Activated CD4-positive, CD25-positive, alpha-beta regulatory T cell (primary cell): Measurements from ENCODE around the gene DEXI.
"Not testable (repeated sequence)": the region's sequence is repeated elsewhere in the genome, so short reads cannot be mapped to it uniquely, and the experiment has no call there.

Source experiments
- DNase-seq, 4 experiments: peaks; one replicate each; lab custom pipeline; 2025; lab: John Stamatoyannopoulos, UW

Gene DEXI

DNA sequence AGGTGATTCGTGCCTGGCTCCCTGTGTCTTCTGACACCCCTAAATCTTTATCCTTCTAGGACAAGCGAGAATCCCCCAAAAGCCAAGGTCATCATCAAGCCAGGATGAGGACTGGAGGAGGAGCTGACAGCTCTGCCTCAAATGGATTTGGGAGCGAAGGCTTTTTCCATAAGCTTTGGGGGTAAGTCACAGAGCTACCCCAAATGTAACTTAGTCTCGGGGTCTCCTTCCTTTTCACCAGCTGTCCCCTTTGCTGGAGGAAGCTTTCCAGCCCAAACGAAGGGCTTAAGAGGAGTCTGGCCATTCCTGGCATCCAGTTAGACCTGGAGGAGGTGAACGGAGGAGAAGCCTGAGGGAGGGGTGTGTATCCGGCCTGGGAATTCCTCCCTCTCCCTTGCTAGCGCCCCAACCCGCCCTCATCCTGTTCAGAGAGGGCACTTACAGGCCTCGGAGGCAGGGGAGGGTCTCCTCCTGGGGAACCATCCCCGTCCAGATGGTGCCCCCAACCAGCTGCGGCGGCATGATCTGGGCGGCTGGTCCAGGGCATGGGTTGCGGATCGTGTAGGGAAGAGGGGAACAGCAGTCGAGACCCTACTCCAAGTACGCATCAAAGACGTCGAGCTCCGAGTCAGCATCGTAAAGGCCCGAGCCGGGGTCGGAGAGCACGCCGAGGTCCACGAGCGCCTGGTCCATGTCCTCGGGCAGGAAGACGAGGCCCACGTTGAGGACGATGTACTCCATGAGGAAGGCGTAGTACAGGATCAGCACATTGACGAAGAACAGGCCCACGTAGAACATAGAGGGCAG is 938 bp downstream of the DEXI start:
- no peak for DNase-seq

DNA sequence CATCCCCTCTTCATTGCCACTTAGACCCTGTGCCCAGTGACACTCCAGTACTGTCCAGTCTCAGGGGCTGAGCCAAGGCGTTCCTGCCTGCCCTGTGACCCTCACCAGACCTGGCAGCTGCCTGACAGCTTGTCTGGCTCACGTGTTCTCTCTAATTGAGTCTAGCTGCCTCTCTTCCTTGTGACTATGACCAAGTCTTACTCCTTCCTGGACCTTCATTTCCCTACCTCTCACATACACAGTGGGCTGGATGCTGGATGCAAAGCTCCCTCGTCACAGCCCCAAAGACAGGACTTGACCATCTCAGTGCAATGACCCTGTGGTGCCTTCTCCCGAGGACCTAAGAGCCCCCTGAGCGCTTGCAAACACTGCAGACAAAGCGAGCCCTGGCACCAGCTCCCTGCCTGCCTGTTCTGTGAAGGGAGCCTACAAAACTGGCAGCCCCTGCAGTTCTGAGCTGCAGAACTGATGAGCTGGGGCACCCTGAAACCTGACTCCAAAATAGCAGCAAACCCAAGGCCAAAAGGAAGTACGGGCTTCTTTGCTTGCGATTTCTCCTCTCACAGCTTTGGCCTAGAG is 1.7 kb downstream of the DEXI start:
- no peak for DNase-seq

DNA sequence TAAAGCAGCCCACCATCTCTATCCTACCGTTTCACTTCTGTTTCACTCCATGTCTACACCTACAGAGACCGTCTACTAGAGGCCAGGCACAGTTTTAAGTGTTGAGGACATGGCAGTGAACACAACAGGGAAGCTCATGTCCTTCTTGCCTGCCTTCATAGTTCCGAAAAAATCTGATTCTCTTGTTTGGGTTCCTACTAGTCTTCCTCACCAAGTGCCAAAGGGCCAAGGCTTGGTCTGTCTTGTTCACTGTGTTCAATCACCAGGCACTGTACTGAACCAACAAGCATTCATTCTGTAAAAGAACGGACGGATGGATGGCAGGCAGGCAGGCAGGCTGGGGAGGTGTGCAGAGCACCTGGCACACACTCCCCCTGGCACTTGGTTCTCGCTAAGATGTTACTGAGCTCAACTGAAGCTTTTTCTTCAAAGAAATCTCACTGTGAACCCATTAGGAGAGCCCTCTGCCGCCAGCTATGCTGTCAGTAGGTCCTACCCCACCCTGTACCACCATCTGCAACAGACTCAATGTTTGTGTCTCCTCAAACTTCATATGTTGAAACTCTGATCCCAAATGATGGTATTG is 2.5 kb downstream of the DEXI start:
- DNase-seq: no peak

DNA sequence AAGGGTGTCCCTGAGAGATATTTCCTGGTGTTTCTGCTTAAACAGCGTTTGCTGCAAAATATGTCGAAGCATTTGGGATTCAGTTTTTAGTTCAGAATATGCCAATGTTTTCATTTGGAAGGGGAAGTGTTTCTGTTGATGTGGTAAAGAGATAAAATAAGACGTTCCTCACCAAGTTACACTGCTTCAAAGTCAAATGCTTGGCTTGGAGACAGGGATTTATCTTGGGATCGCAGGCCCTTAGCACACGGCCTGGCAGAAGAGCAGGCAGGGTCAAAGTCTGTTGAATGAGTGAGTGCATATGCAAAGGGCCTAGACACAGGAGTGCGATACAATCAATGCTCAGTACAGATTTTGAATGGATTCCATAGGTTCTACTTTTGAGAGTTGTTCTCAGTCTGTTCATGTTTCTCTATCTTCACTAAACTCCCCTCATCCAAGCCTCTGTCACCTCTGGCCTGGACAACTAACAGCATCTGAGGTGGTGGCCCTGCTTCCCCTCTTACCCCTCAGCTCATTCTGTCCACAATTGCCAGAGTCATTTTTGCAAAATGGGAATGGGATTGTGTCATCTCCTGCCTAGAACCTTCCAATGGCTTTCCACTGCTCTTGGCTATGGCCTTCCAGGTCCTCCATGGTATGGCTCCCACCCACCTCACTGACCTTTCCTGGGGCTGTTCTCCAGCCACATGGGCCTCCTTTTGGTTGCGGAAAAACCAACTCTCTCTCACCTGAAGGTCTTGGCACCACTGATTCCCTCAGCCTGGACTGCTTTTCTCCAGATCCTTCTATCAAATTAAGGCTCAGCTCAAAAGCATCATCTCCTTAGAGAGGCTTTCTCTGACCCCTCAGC is 3.2 kb downstream of the DEXI start:
- no peak for DNase-seq

DNA sequence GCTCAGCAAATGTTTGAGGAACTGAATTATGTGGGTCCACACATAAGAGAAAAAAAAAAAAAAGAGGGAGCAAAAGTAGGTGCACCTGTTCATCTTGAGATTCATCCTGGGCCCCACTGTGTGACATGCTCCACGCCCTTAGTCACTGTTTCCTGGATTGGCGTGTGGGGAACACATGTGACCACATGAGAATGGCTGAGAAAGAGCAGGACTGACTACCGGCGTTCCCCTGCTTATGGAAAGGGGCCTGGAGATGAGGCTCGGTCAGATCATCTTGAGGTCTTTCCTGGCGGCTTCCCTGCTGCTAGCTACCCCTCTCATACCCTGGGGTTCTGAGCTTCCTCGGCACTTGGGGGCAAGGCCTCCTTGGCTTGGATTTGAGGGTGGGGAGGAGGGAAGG is 3.9 kb downstream of the DEXI start:
- DNase-seq: no peak

DNA sequence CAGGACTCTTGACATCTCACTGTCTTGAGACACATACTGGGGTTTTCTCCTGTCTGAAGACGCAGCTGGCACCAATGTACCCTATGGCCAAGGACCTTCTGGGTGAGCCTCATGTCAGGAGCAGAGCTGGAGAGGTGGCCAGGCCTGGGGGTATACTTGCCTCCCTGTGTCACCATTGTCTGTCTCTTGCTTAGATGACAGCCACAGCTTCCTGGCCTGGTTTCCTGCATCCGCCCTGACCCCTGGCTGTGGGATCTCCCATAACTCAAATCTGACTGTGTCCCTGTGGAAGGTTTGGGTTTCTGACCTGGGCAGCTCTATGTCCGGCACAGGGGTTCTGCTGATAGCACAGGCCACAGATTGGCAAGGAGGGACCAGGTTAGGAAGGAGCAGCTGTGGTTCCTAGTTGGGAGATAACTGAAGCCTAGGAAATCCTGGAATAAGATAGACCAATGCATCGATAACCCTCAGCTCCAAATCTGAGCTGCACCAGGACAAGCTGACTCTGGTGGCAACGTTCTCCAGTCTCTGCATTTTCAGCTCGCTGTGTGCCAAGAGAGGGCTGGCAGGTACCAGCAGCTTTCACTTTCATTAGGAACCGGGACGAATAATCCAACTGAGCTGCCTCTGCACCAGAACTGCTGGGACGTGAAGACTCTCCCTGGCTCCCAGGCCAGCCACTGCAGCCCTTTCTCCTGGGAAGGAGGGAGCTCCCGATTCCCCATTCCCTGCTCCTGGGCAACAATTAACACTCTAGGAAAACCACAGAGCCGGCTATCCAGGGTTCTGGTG is 5.0 kb downstream of the DEXI start:
- no peak for DNase-seq

DNA sequence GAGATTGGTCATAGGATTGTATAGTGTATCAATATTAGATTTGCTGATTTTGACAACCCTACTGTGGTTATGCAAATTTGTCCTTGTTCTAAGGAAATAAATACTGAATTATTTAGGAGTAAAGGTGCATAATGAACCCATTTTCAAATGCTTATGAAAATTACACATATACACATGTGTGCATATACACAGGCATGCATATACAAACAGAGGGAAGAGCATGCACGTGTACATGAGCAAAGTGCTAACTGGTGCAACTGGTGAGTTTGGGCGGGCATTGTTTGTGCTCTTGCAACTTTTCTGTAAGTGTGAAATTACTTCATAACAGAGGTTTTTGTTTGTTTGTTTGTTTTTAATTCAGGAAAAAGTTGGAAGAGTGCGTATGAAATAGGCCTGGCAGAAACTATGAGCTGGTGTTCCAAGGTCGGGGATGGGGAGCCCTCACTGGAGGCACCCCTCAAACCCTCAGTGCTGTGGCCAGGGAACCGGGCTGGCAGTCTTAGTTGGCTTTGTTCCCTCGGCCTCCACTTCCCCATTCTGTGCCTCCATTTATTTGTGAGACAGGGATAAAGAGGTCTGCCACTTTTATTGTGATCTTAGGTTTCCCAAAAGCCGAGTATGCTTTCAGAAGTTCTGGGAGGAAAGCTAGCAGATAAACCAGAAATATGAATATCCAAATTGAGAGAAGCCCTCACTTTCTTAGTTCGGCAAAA is 5.8 kb downstream of the DEXI start:
- DNase-seq: no peak

DNA sequence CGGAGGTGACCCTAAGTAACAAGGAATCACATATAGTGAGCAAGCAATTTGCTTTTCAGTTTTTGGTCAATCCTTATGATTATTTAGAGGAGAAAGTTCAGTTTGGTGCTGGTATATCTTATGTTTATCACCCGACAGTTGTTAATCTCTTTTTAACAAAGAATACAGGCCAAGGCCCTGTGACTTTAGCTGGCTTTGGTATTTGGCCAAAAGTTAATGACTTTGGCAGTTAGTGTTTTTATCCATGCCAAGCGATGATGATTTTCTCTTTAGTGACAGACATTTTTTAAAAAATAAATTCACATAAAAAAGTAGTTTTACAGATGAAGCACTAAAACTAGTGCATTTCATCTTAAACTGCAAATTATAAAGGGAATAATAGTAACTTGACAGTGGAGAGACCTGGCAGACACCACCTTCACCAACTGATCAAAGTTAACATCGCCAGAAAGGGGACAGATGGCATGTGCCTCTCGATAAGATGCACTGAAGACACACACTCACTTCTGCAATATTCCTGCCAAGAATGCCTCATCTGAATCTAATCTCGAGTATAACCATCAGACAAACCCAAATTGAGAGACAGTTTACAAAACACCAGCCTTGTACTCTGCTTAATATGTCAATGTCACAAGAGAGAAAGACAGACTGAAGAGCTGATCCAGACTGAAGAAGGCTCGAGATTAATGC is 6.9 kb downstream of the DEXI start:
- DNase-seq: no peak

DNA sequence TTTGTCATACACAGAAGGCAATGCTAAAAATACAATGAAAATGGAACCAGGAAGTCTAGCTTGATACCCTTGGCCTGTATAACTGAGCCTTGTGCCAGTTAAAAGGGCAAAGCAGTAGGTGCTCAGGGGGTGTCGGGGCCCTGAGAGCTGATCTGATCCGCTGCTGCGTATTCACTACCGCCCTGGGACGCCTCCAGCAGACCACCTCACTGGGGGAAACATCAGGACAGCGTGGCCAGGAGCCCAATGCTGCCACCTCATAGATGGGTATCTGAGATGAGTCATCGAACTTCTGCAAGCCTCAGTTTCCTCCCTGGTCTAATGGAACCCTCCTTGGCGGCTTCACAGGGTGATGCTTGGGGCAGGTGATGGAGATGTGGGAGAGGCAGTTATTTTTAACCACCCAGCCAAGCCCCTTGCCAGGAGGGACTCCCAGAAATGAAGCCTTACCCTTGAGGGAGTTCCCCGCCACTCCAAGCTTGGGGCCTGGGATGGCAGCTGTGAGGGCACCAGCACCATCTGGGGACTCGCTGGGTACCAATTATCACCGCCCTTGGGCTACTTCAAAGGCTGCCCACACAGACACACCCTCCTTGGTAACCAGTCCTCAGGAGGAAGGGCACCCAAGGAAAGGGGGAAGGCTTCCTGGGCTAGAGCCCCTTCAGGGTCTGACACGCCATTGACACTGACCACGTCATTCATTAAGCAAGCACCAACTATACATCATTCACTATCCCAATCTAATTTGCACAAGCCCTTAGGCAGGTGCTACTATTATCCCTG is 7.8 kb downstream of the DEXI start:
- DNase-seq: no peak

DNA sequence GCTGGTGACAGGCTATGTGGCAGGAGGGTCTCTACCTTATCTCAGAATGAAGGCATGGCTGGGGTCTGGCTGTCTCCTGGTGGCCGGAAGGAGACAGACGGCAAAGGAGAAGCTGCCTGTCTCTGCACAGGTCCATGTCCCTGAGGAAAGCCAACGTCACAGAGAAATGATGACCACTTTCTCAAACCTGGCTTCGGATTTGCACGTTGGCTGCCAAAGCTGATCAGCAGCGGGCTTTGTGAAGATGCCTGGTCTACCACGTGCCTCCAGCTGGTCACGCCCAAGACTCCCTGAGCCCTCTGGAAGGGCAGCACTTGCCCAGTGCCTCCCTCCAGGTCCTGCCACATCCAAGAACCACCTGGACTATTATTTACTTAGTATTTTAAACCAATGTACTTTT is 8.4 kb downstream of the DEXI start:
- no peak for DNase-seq

DNA sequence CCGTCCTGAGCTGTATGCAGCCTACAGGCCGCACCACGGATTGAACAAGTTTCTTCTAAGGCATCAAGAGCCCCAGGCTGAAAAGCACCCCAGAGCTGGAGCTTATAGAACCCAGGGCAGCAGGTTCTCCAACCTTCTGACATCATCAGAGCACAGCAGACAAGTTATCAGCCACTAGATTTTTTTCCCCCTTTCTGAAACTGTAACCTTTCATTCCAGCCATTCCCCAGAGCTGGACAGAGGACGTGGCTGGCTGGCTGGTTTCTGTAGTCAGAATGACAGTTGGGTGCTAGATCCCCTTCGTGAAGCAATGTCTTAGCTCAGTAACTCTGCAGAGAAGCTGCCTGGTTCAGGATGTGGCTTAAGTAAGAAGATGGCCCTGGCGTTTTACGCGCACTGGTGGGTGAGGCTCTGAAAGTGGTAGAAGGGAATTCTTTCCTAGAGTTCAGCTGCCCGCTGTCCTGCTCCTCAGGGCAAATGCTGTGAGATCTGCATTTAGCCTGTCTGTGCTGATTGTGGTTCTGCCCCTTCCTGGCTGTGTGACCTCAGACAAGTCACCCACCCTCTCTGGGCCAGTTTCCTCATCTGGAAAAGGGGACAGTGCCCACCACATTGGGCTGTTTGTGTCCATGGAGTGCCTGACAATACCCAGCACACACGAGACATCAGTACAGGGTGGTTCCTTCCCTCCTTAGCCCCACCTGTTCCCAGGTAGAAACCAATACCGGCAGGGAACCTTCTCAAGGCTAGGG is 9.1 kb downstream of the DEXI start:
- no peak for DNase-seq

DNA sequence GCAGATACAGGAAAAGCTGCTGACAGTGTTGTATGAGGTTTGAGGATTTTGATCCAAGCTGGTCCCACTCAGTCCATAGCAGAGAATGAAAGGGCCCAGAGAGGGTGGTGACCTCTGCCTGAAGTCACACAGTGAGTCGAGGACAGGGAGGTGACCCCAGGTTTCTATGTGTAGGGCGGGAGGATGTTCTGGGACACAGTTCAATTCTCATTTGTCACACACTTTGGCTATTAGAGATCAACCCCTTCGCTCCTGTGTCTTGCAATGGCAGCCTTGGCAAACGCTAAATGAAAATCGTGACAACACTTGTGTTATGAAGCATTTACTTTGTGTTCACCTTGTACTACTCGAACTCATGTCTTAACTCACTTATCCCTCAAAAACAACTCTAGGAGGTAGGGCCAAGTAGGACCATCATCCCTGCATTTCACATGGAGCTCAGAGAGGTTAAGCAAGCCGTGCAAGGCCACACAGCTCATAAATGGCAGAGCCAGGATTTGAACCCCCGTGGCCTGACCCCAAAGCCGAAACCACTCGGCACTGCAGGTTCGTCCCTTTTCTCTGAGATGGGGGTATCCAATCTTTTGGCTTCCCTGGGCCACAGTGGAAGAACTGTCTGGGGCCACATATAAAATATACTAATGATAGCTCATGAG is 10.2 kb downstream of the DEXI start:
- DNase-seq: no peak

DNA sequence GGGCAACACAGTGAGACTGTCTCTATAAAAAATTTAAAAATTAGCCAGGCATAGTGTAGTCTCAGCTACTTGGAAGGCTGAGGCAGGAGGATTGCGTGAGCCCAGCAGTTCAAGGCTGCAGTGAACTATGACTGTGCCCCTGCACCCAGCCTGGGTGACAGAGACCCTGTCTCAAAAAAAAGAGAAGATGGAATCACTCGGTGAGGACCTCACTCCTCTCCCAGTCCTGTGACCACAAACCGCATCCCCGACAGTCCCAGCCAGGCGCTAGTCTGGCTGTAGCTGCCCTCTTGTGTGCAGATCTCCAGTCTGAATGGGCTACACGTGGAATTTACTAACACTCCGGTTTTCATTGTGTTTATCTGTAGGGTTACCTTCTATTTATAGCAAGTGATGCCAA is 11.1 kb downstream of the DEXI start:
- DNase-seq: no peak

DNA sequence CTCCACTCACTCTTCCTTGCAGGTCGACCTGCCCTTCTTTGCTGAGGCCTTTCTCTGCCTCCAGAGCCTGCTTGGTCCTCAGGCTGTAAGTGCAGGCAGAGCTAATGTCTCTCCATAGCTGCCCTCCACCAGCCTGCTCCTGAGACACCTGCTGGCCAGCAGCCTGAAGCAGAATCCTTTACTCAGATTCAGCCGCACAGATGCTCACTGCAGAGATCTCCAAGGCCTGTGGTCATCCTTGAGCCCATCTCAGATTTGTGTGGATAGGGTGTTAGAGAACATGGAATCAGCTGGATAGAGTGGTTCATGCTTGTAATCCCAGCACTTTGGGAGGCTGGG is 11.5 kb downstream of the DEXI start:
- DNase-seq: no peak

DNA sequence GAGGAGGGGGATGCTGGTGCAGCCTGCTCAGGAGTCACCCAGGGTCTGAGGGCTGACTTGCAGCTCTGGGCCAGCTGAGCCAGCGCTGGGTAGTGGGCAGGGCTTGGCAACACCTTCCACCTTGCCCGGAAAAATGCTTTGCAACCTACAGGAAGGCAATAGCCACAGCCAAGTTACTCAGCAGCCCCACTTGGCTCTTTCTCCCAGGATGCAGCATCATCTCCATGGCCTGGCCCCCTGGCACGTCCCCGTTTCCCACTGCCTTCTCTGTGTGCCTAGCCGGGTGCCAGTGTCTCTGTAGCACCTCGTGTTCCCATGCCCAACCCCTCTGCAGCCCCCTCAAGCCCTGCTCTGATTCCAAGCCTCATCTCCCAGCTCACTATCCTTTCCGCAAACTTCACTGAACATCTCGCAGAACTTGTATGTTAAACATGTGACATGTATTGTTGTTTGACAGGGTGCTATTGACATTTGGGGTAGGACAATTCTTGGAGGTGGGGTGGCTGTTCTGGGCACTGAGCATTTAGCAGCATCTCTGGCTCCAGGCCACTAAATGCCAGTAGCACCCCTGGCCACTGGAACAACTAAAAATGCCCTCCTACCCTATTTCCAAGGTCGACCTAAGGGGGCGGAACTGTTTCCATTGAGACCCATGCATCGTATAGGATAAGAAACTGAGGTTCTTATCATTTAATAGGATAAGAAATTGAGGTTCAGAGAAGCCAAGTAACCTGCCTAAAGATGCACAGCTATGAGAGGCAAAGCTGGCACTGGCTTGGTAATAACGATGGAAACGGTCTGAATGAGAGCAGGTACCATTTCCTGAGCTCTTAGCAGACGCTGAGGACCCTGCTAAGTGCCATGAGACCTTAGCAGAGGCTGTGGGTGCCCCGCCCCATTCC is 12.2 kb downstream of the DEXI start:
- no peak for DNase-seq

DNA sequence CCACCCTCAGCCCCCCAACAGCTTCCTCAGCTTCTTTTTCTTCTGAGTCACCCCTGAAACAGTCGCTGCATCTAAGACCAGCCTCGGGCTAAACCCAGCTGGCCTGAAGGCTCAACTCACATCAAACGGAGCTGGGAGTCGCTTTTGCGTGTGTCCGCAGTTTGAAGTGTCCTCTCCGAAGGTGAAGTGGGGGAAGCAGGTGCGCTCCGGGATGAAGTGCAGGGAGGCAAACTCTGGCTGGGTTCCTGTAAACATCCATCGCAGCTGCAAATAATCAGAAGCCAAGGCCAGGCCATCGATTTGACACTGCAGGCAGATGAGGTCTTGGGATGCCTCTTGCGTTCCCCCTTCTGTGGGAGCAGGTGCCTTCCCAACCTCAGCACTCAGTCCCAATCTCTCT is 13.2 kb downstream of the DEXI start:
- not testable (repeated sequence) for DNase-seq

DNA sequence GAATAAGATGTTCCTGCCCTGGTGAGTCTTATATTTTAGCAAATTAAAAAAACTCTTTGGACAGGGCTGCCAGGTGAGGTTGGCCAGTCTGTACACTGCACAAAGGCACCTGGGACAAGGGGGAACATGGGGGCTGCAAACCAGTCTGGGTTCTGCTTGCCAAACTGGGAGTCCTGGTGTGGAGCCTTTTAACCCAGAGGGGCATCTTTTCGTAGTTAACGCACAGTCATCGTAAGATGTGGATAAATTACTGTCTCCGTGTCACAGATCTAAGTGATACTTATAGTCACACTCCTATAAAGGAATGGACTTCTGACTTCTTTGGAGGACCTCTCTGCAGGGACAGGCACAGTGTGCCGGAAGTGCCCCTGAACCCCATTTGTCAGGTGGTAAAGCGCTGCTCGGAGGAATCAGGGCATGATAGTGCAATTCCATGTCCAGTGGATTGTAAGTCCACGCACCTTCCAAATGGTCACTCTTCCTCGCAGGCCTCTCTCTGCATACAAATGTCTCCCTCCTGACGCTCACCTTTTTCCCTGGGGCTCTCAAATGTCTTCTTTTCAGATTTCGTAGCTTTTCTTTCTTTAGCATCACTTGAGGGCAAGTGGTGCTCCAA is 14.7 kb downstream of the DEXI start:
- DNase-seq: no peak
